ENCODE results near the gene KCNK18. TPM values are rescaled to one million over a fixed set of nuclear protein-coding genes. Genes with fewer than 3 reads are reported as not detected.

KCNK18 gene
- total and polyA plus RNA-seq, 2 experiments from 2014 or later, result not detected

DNA sequence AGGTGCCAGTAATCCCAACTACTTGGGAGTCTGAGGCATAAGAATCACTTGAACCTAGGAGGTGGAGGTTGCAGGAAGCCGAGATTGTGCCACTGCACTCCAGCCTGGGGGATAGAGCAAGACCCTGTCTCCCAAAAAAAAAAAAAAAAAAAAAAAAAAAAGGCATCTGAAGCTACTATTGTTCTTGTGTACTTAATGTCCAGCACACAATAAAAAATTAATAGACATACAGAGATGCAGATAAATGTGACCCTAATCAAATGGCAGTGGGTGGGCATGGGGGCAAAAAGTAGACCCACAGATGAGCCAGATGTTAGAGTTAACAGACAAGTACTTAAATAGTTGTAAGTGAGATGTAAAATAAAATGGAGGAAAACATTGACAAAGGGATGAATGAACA, 7.7 kb upstream of the KCNK18 start:
- Histone ChIP-seq H3K4me2 (no peak overlapping the region), H3K27ac (ENCODE audit: low read depth) (no peak overlapping the region), H3K9me2 (ENCODE audit: insufficient read depth) (0 out of 2 replicates have a peak, but pooled peaks cover 7% of the 10 kb centered on the region), H3K4me3 (no peak overlapping the region), H2AFZ (no peak overlapping the region), H3K4me1 (ENCODE audit: insufficient read depth) (no peaks in the 10 kb centered on the region), H4K20me1 (replicated peaks; ENCODE audit: insufficient read depth) (no peaks in the 10 kb centered on the region), H3K27me3 (ENCODE audit: insufficient read depth) (no peaks in the 10 kb centered on the region), H3K36me3 (ENCODE audit: insufficient read depth) (no peaks in the 10 kb centered on the region), H3F3A (replicated peaks; ENCODE audit: low read depth) (no peaks in the 10 kb centered on the region), H3K79me2 (replicated peaks; ENCODE audit: insufficient read depth) (no peaks in the 10 kb centered on the region)
- ATAC-seq (no peak), DNase-seq (ENCODE audit: low spot score) (no peak)
- Mint-ChIP-seq H3K4me3 (no peak overlapping the region), H3K27me3 (ENCODE audit: insufficient read depth, low read depth, poor library complexity) (peaks cover 1% of the 10 kb centered on the region), H3K36me3 (ENCODE audit: low read depth) (peaks cover 9% of the 10 kb centered on the region; the same call in 2 of the 3 replicates), H3K27ac (no peak overlapping the region), H3K4me1 (peaks cover 3% of the 10 kb centered on the region; the same call in 1 of the 3 replicates), H3K9me3 (peaks cover 23% of the 10 kb centered on the region)
- TF ChIP-seq EZH2phosphoT487 (IDR thresholded peaks at IDR 0.05; ENCODE audit: unreplicated experiment) (no peak), STAT1 (IDR thresholded peaks at IDR 0.05; ENCODE audit: unreplicated experiment) (no peak), JUNB (IDR thresholded peaks at IDR 0.05; ENCODE audit: unreplicated experiment) (no peak), EZH2 (IDR thresholded peaks at IDR 0.05; ENCODE audit: low read depth, unreplicated experiment) (no peak), ZNF331 (CRISPR knock-in tag; IDR thresholded peaks at IDR 0.05; ENCODE audit: low read depth) (no peak)
- TF ChIP-seq, protein P1, sequence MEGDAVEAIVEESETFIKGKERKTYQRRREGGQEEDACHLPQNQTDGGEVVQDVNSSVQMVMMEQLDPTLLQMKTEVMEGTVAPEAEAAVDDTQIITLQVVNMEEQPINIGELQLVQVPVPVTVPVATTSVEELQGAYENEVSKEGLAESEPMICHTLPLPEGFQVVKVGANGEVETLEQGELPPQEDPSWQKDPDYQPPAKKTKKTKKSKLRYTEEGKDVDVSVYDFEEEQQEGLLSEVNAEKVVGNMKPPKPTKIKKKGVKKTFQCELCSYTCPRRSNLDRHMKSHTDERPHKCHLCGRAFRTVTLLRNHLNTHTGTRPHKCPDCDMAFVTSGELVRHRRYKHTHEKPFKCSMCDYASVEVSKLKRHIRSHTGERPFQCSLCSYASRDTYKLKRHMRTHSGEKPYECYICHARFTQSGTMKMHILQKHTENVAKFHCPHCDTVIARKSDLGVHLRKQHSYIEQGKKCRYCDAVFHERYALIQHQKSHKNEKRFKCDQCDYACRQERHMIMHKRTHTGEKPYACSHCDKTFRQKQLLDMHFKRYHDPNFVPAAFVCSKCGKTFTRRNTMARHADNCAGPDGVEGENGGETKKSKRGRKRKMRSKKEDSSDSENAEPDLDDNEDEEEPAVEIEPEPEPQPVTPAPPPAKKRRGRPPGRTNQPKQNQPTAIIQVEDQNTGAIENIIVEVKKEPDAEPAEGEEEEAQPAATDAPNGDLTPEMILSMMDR (conservative IDR thresholded peaks at IDR 0.05; ENCODE audit: low read depth in 2 of 2), result no peak
- TF ChIP-seq, protein P2, sequence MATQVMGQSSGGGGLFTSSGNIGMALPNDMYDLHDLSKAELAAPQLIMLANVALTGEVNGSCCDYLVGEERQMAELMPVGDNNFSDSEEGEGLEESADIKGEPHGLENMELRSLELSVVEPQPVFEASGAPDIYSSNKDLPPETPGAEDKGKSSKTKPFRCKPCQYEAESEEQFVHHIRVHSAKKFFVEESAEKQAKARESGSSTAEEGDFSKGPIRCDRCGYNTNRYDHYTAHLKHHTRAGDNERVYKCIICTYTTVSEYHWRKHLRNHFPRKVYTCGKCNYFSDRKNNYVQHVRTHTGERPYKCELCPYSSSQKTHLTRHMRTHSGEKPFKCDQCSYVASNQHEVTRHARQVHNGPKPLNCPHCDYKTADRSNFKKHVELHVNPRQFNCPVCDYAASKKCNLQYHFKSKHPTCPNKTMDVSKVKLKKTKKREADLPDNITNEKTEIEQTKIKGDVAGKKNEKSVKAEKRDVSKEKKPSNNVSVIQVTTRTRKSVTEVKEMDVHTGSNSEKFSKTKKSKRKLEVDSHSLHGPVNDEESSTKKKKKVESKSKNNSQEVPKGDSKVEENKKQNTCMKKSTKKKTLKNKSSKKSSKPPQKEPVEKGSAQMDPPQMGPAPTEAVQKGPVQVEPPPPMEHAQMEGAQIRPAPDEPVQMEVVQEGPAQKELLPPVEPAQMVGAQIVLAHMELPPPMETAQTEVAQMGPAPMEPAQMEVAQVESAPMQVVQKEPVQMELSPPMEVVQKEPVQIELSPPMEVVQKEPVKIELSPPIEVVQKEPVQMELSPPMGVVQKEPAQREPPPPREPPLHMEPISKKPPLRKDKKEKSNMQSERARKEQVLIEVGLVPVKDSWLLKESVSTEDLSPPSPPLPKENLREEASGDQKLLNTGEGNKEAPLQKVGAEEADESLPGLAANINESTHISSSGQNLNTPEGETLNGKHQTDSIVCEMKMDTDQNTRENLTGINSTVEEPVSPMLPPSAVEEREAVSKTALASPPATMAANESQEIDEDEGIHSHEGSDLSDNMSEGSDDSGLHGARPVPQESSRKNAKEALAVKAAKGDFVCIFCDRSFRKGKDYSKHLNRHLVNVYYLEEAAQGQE (IDR thresholded peaks at IDR 0.05; ENCODE audit: unreplicated experiment), result no peak

GRCh38 chr10:117198088-117198487, 799 bp downstream of the KCNK18 start:
- peaks cover 5% of the 10 kb centered on the region for H3K4me1 Mint-ChIP-seq
- Histone ChIP-seq H3K27me3 (ENCODE audit: insufficient read depth) (no peaks in the 10 kb centered on the region), H3K4me2 (no peak overlapping the region), H2AFZ (peak overlapping the region; percentile 72; the same call in 1 of the 2 replicates), H3F3A (replicated peaks; ENCODE audit: low read depth) (no peaks in the 10 kb centered on the region), H3K9me2 (ENCODE audit: insufficient read depth) (0 out of 2 replicates have a peak, but pooled peaks cover 7% of the 10 kb centered on the region), H3K27ac (ENCODE audit: low read depth) (no peak overlapping the region), H3K4me1 (ENCODE audit: insufficient read depth) (peaks cover 5% of the 10 kb centered on the region; the same call in 1 of the 2 replicates), H3K4me3 (no peak overlapping the region), H3K36me3 (ENCODE audit: insufficient read depth) (no peaks in the 10 kb centered on the region), H4K20me1 (replicated peaks; ENCODE audit: insufficient read depth) (no peaks in the 10 kb centered on the region), H3K79me2 (replicated peaks; ENCODE audit: insufficient read depth) (no peaks in the 10 kb centered on the region)
- no peak overlapping the region for H3K4me3 Mint-ChIP-seq
- ATAC-seq (no peak), DNase-seq (ENCODE audit: low spot score) (peak; percentile 26)
- no peak overlapping the region for H3K27ac Mint-ChIP-seq
- no peaks in the 10 kb centered on the region for H3K36me3 Mint-ChIP-seq (ENCODE audit: low read depth)
- peaks cover 2% of the 10 kb centered on the region for H3K27me3 Mint-ChIP-seq (ENCODE audit: insufficient read depth, low read depth, poor library complexity)
- no peaks in the 10 kb centered on the region for H3K9me3 Mint-ChIP-seq
- TF ChIP-seq ZNF462 (CRISPR knock-in tag; IDR thresholded peaks at IDR 0.05) (no peak), NANOG (IDR thresholded peaks at IDR 0.05; ENCODE audit: borderline replicate concordance) (no peak), POLR2AphosphoS5 (IDR thresholded peaks at IDR 0.05; ENCODE audit: low read depth) (no peak)
